Activated naive CD8-positive, alpha-beta T cell treated with anti-CD3 and anti-CD28 coated beads, Interleukin-2, amount 50 U/mL, for 16 hours (primary cell): ENCODE measurements around the gene SYT15B.
"Not testable (repeated sequence)": the region's sequence is repeated elsewhere in the genome, so short reads cannot be mapped to it uniquely, and the experiment has no call there.

Experiments
- DNase-seq: peaks from one replicate; pipeline ENCODE4 v3.0.0-alpha.2; 2020; ENCODE audit warnings: low read depth, low spot score

Gene SYT15B

GRCh38 chr10:47725740-47726139, 37.7 kb downstream of the SYT15B start:
- not testable (repeated sequence) for DNase-seq

- DNase-seq = not testable (repeated sequence)
Measured at GRCh38 chr10:47725047-47725446, 38.3 kb downstream of the SYT15B start.

GRCh38 chr10:47724119-47724518, 39.3 kb downstream of the SYT15B start:
- DNase-seq = not testable (repeated sequence)

DNA sequence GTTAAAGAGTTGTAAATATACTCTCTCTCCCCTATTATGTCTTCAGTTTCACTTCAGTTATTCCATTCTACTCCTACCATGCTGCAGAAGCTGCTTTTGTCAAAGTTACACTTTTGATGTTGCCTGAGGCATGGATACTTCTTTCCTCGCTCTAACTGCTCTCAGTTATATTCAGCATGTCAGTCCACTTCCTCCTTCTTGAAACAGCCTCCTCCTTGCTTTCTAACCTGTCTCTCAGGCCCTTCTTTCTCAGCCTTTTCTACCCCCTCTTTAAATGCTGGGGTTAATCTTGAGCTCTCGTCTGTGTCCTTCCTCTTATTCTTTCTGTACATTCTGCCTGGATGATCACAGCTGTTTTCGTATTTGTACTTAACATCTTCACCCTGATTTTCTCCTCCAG, 40.0 kb downstream of the SYT15B start:
- not testable (repeated sequence) for DNase-seq

- not testable (repeated sequence) for DNase-seq
Measured at GRCh38 chr10:47717011-47717769, 46.2 kb downstream of the SYT15B start.
